Activated T-helper 17 cell treated with anti-CD3 and anti-CD28 coated beads, Interleukin-2, amount 50 U/mL, for 72 hours (primary cell): ENCODE results near the gene RHBDL2. TPM values are rescaled to one million over a fixed set of nuclear protein-coding genes. Genes with fewer than 3 reads are reported as not detected.
"Not testable (repeated sequence)": the region's sequence is repeated elsewhere in the genome, so short reads cannot be mapped to it uniquely, and the experiment has no call there.

Experiments used
- ATAC-seq: fragments of 150-1000 bp; cut with Tn5 transposase; replicated peaks from 2 replicates; pipeline ENCODE4 v1.10.0; 2021; ENCODE audit warnings: mild to moderate bottlenecking, moderate library complexity
- H3K27ac Mint-ChIP-seq: one replicate; pipeline ENCODE4 v1.8.0; 2022; ENCODE audit warnings: mixed read lengths
- H3K27me3 Mint-ChIP-seq: one replicate; pipeline ENCODE4 v1.8.0; 2022; ENCODE audit warnings: mixed read lengths
- H3K36me3 Mint-ChIP-seq: one replicate; pipeline ENCODE4 v1.8.0; 2022; ENCODE audit warnings: low read depth, mild to moderate bottlenecking, mixed read lengths
- H3K4me1 Mint-ChIP-seq: one replicate; pipeline ENCODE4 v1.8.0; 2022; ENCODE audit warnings: mixed read lengths
- H3K4me3 Mint-ChIP-seq: one replicate; pipeline ENCODE4 v1.8.0; 2022; ENCODE audit warnings: mild to moderate bottlenecking, mixed read lengths
- H3K9me3 Mint-ChIP-seq: one replicate; pipeline ENCODE4 v1.8.0; 2022; ENCODE audit warnings: mixed read lengths
- total RNA-seq, 2 donors: library from RNA; stranded (reverse); gene quantifications; one replicate each; pipeline ENCODE4 v1.2.3, GENCODE V29; 2022

Gene RHBDL2
- total RNA-seq, 2 donors from 2014 or later: not detected

GRCh38 chr1:38839363-38839762 is 102.3 kb downstream of the RHBDL2 start:
- Mint-ChIP-seq H3K4me3 (no peak overlapping the region), H3K9me3 (no peaks in the 10 kb centered on the region), H3K27ac (no peak overlapping the region), H3K27me3 (no peaks in the 10 kb centered on the region), H3K4me1 (peaks cover 3% of the 10 kb centered on the region), H3K36me3 (peaks cover 63% of the 10 kb centered on the region)
- no peak for ATAC-seq

- not testable (repeated sequence) for H3K4me1 Mint-ChIP-seq, H3K4me3 Mint-ChIP-seq
These were observed 105.3 kb downstream of the RHBDL2 start for GRCh38 chr1:38836316-38836715.

More at GRCh38 chr1:38836316-38836715, 105.3 kb downstream of the RHBDL2 start:
- not testable (repeated sequence) for ATAC-seq, H3K9me3 Mint-ChIP-seq, H3K27ac Mint-ChIP-seq, H3K27me3 Mint-ChIP-seq
- H3K36me3 Mint-ChIP-seq: peaks cover 35% of the 10 kb centered on the region

Other genes with a start within 250 kb of the RHBDL2 start
- gene RRAGC, start 82.1 kb downstream of the RHBDL2 start, total RNA-seq: 10 to 100 TPM; 16.6 to 28.5 TPM
- gene MYCBP, start 68.5 kb downstream of the RHBDL2 start, total RNA-seq: 10 to 100 TPM; 15.5 to 40.5 TPM
- gene GJA9, start 60.2 kb downstream of the RHBDL2 start, total RNA-seq: not detected
- gene AKIRIN1, start 49.4 kb upstream of the RHBDL2 start, total RNA-seq: 10 to 100 TPM; 52.2 to 54.1 TPM
- gene NDUFS5, start 84.5 kb upstream of the RHBDL2 start, total RNA-seq: 100 to 1,000 TPM; 114 to 199 TPM